T1000 (cell line): ENCODE measurements around the gene PGM1.

Experiments used
- DNase-seq: peaks from one replicate; lab custom pipeline; 2025; ENCODE audit warnings: mixed read lengths; lab: John Stamatoyannopoulos, UW

Gene PGM1

GRCh38 chr1:63601061-63601460, 7.8 kb downstream of the PGM1 start:
- no peak for DNase-seq

GRCh38 chr1:63601463-63601862, 8.3 kb downstream of the PGM1 start:
- no peak for DNase-seq

- DNase-seq: no peak
Measured at GRCh38 chr1:63601912-63602311, 8.7 kb downstream of the PGM1 start.

GRCh38 chr1:63602629-63603028, 9.4 kb downstream of the PGM1 start:
- DNase-seq: no peak

GRCh38 chr1:63603810-63604209, 10.6 kb downstream of the PGM1 start:
- no peak for DNase-seq

- no peak for DNase-seq
Measured at GRCh38 chr1:63607322-63607721, 14.1 kb downstream of the PGM1 start.

GRCh38 chr1:63611231-63611630, 18.0 kb downstream of the PGM1 start:
- DNase-seq: no peak

- DNase-seq: no peak
Measured at GRCh38 chr1:63612564-63612963, 19.4 kb downstream of the PGM1 start.

- no peak for DNase-seq
Measured at GRCh38 chr1:63612971-63613370, 19.8 kb downstream of the PGM1 start.

- peak; percentile 25 for DNase-seq
Measured at GRCh38 chr1:63615768-63616420, 22.7 kb downstream of the PGM1 start.

GRCh38 chr1:63617450-63617849, 24.2 kb downstream of the PGM1 start:
- DNase-seq: no peak

GRCh38 chr1:63618011-63618410, 24.8 kb downstream of the PGM1 start:
- no peak for DNase-seq

GRCh38 chr1:63619558-63619957, 26.3 kb downstream of the PGM1 start:
- DNase-seq: no peak

- no peak for DNase-seq
Measured at GRCh38 chr1:63620671-63621070, 27.5 kb downstream of the PGM1 start.

GRCh38 chr1:63621075-63621474, 27.9 kb downstream of the PGM1 start:
- no peak for DNase-seq

GRCh38 chr1:63621698-63622097, 28.5 kb downstream of the PGM1 start:
- no peak for DNase-seq

GRCh38 chr1:63622849-63623566, 29.8 kb downstream of the PGM1 start:
- no peak for DNase-seq

- no peak for DNase-seq
Measured at GRCh38 chr1:63623952-63624351, 30.7 kb downstream of the PGM1 start.

- DNase-seq: no peak
Measured at GRCh38 chr1:63624911-63625310, 31.7 kb downstream of the PGM1 start.

GRCh38 chr1:63626222-63626621, 33.0 kb downstream of the PGM1 start:
- DNase-seq: no peak

- no peak for DNase-seq
Measured at GRCh38 chr1:63628607-63629006, 35.4 kb downstream of the PGM1 start.

- DNase-seq: no peak
Measured at GRCh38 chr1:63630238-63630637, 37.0 kb downstream of the PGM1 start.

- DNase-seq: no peak
Measured at GRCh38 chr1:63630666-63631065, 37.5 kb downstream of the PGM1 start.

GRCh38 chr1:63632110-63632509, 38.9 kb downstream of the PGM1 start:
- no peak for DNase-seq
